ENCODE measurements around the gene SLC16A6.
"Not testable (repeated sequence)": the region's sequence is repeated elsewhere in the genome, so short reads cannot be mapped to it uniquely, and the experiment has no call there.

Gene SLC16A6

GRCh38 chr17:68308486-68308885, 17.6 kb upstream of the SLC16A6 start:
- not testable (repeated sequence) for H3K4me3 ChIP-seq (ENCODE audit: low read length); H3K36me3 ChIP-seq (ENCODE audit: insufficient read depth, low read length); H3K9ac ChIP-seq (ENCODE audit: low read depth, low read length); H3K27me3 ChIP-seq (ENCODE audit: control insufficient read depth, insufficient read depth, low read length); H3K9me3 ChIP-seq (replicated peaks; ENCODE audit: low read length); H3K4me2 ChIP-seq (ENCODE audit: low read length)
- peaks cover 16% of the 10 kb centered on the region for H3K4me1 ChIP-seq (ENCODE audit: control insufficient read depth, insufficient read depth, low read length)

- Histone ChIP-seq H3K36me3 (ENCODE audit: insufficient read depth, low read length) (no peaks in the 10 kb centered on the region), H3K27me3 (ENCODE audit: control insufficient read depth, insufficient read depth, low read length) (no peaks in the 10 kb centered on the region), H3K4me3 (ENCODE audit: low read length) (no peak overlapping the region), H3K9ac (ENCODE audit: low read depth, low read length) (no peak overlapping the region), H3K4me1 (ENCODE audit: control insufficient read depth, insufficient read depth, low read length) (peaks cover 6% of the 10 kb centered on the region), H3K4me2 (ENCODE audit: low read length) (no peak overlapping the region), H3K9me3 (replicated peaks; ENCODE audit: low read length) (no peaks in the 10 kb centered on the region)
These were observed 16.5 kb upstream of the SLC16A6 start for GRCh38 chr17:68307443-68307842.

DNA sequence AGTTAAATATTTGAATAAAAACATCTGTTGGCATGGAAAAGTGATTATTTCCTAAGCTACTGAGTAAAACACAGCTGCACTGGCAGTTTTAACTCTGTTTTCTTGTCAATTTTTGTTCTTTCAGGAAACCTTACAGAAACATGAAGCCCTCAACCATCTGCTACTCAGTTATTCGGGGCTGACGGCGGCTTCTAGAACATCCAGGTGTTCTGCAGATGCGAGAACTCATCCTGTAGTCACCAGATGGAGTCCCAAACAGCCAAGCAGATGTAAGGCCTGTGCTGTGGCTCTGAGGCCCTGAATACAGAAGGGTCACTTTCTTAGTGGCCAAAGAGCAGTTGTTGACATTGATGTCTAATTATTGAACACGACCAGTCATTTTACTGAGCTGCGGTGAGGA, 15.9 kb upstream of the SLC16A6 start:
- H3K9me3 ChIP-seq (replicated peaks; ENCODE audit: low read length) = no peaks in the 10 kb centered on the region
- no peak overlapping the region for H3K9ac ChIP-seq (ENCODE audit: low read depth, low read length)
- H3K4me1 ChIP-seq (ENCODE audit: control insufficient read depth, insufficient read depth, low read length) = no peaks in the 10 kb centered on the region
- no peak overlapping the region for H3K4me2 ChIP-seq (ENCODE audit: low read length)
- H3K27me3 ChIP-seq (ENCODE audit: control insufficient read depth, insufficient read depth, low read length) = peaks cover under 1% of the 10 kb centered on the region
- no peak overlapping the region for H3K4me3 ChIP-seq (ENCODE audit: low read length)
- H3K36me3 ChIP-seq (ENCODE audit: insufficient read depth, low read length) = no peaks in the 10 kb centered on the region

- no peak overlapping the region for H3K4me3 ChIP-seq (ENCODE audit: low read length)
- no peaks in the 10 kb centered on the region for H3K4me1 ChIP-seq (ENCODE audit: control insufficient read depth, insufficient read depth, low read length)
- no peak overlapping the region for H3K9ac ChIP-seq (ENCODE audit: low read depth, low read length)
- peaks cover 9% of the 10 kb centered on the region for H3K27me3 ChIP-seq (ENCODE audit: control insufficient read depth, insufficient read depth, low read length)
- H3K4me2 ChIP-seq (ENCODE audit: low read length) = no peak overlapping the region
- no peaks in the 10 kb centered on the region for H3K36me3 ChIP-seq (ENCODE audit: insufficient read depth, low read length)
- H3K9me3 ChIP-seq (replicated peaks; ENCODE audit: low read length) = no peaks in the 10 kb centered on the region
These were observed 14.2 kb upstream of the SLC16A6 start for GRCh38 chr17:68305142-68305541.

- Histone ChIP-seq H3K4me1 (ENCODE audit: control insufficient read depth, insufficient read depth, low read length) (no peaks in the 10 kb centered on the region), H3K4me3 (ENCODE audit: low read length) (no peak overlapping the region), H3K9me3 (replicated peaks; ENCODE audit: low read length) (no peaks in the 10 kb centered on the region), H3K9ac (ENCODE audit: low read depth, low read length) (no peak overlapping the region), H3K27me3 (ENCODE audit: control insufficient read depth, insufficient read depth, low read length) (peaks cover 9% of the 10 kb centered on the region), H3K4me2 (ENCODE audit: low read length) (no peak overlapping the region), H3K36me3 (ENCODE audit: insufficient read depth, low read length) (no peaks in the 10 kb centered on the region)
These were observed 13.8 kb upstream of the SLC16A6 start for GRCh38 chr17:68304706-68305105.

GRCh38 chr17:68302666-68303065, 11.7 kb upstream of the SLC16A6 start:
- H3K9me3 ChIP-seq (replicated peaks; ENCODE audit: low read length) = no peaks in the 10 kb centered on the region
- no peak overlapping the region for H3K9ac ChIP-seq (ENCODE audit: low read depth, low read length)
- no peaks in the 10 kb centered on the region for H3K36me3 ChIP-seq (ENCODE audit: insufficient read depth, low read length)
- H3K4me3 ChIP-seq (ENCODE audit: low read length) = no peak overlapping the region
- H3K4me1 ChIP-seq (ENCODE audit: control insufficient read depth, insufficient read depth, low read length) = no peaks in the 10 kb centered on the region
- no peak overlapping the region for H3K4me2 ChIP-seq (ENCODE audit: low read length)
- peaks cover 9% of the 10 kb centered on the region for H3K27me3 ChIP-seq (ENCODE audit: control insufficient read depth, insufficient read depth, low read length)

DNA sequence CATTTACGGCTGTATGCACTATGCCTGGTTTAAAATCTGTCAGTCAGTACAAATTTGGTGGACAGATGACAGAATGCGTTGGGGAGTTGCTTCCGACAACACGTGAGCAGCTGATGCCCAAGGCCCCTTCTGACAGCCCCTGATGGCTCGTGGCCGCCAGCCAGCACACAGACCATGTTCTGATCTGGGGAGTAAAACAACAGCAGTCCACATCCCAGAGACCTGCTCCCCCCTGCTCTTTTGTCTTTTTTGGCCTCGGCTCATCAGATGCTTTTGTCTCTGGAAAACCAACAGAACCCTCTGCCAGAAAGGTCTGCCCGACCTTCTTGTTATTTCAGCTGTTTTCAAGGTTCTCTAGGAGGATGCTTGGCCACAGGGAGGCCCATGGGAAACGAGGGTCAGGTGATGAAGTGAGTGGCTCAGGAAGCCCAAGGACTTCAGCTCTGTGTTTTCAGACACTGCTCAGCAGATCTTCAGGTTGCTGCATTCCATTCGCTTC, 11.2 kb upstream of the SLC16A6 start:
- peaks cover 10% of the 10 kb centered on the region for H3K27me3 ChIP-seq (ENCODE audit: control insufficient read depth, insufficient read depth, low read length)
- no peak overlapping the region for H3K4me3 ChIP-seq (ENCODE audit: low read length)
- H3K9ac ChIP-seq (ENCODE audit: low read depth, low read length) = no peak overlapping the region
- no peak overlapping the region for H3K4me2 ChIP-seq (ENCODE audit: low read length)
- no peaks in the 10 kb centered on the region for H3K4me1 ChIP-seq (ENCODE audit: control insufficient read depth, insufficient read depth, low read length)
- no peaks in the 10 kb centered on the region for H3K9me3 ChIP-seq (replicated peaks; ENCODE audit: low read length)
- H3K36me3 ChIP-seq (ENCODE audit: insufficient read depth, low read length) = no peaks in the 10 kb centered on the region

GRCh38 chr17:68301438-68301959, 10.6 kb upstream of the SLC16A6 start:
- H3K9ac ChIP-seq (ENCODE audit: low read depth, low read length) = no peak overlapping the region
- H3K9me3 ChIP-seq (replicated peaks; ENCODE audit: low read length) = no peaks in the 10 kb centered on the region
- H3K27me3 ChIP-seq (ENCODE audit: control insufficient read depth, insufficient read depth, low read length) = peaks cover 16% of the 10 kb centered on the region
- H3K4me2 ChIP-seq (ENCODE audit: low read length) = no peak overlapping the region
- no peaks in the 10 kb centered on the region for H3K36me3 ChIP-seq (ENCODE audit: insufficient read depth, low read length)
- H3K4me3 ChIP-seq (ENCODE audit: low read length) = no peak overlapping the region
- H3K4me1 ChIP-seq (ENCODE audit: control insufficient read depth, insufficient read depth, low read length) = no peaks in the 10 kb centered on the region

DNA sequence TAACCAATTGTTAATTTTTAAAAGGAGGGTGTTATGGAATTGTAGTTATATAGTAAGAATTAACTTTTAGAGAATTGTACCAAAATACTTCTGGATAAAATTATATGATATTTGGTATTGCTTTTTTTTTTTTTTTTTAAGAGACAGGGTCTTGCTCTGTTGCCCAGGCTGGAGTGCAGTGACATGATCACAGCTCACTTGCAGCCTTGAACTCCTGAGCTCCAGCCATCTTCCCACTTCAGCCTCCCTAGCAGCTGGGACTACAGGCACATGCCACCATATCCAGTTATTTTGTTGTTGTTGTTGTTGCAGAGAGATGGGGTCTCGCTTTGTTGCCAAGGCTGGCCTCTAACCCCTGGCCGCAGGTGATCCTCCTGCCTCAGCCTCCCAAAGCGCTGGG, 8.9 kb upstream of the SLC16A6 start:
- Histone ChIP-seq H3K36me3 (ENCODE audit: insufficient read depth, low read length) (no peaks in the 10 kb centered on the region), H3K27me3 (ENCODE audit: control insufficient read depth, insufficient read depth, low read length) (peaks cover 25% of the 10 kb centered on the region), H3K9me3 (replicated peaks; ENCODE audit: low read length) (no peaks in the 10 kb centered on the region), H3K4me2 (ENCODE audit: low read length) (no peak overlapping the region), H3K9ac (ENCODE audit: low read depth, low read length) (no peak overlapping the region), H3K4me1 (ENCODE audit: control insufficient read depth, insufficient read depth, low read length) (no peaks in the 10 kb centered on the region), H3K4me3 (ENCODE audit: low read length) (no peak overlapping the region)

DNA sequence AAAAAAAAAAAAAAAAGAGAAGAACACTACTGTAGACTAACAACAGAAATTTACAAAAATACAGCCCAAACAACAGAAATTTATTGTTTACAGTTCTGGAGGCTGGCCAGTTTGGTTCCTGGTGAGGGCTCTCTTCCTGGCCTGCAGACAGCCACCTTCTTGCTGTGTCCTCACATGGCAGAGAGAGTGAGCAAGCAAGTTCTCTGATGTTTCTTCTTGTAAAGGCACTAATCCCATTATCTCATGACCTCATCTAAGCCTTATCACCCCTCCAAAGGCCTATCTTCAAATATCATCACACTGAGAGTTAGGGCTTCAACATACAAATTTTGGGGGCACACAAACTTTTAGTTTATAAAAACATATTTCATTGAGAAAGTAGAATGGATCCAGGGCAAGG, 7.7 kb upstream of the SLC16A6 start:
- Histone ChIP-seq H3K4me1 (ENCODE audit: control insufficient read depth, insufficient read depth, low read length) (no peaks in the 10 kb centered on the region), H3K27me3 (ENCODE audit: control insufficient read depth, insufficient read depth, low read length) (peaks cover 36% of the 10 kb centered on the region), H3K36me3 (ENCODE audit: insufficient read depth, low read length) (no peaks in the 10 kb centered on the region), H3K9me3 (replicated peaks; ENCODE audit: low read length) (no peaks in the 10 kb centered on the region), H3K9ac (ENCODE audit: low read depth, low read length) (no peak overlapping the region), H3K4me3 (ENCODE audit: low read length) (no peak overlapping the region), H3K4me2 (ENCODE audit: low read length) (no peak overlapping the region)

DNA sequence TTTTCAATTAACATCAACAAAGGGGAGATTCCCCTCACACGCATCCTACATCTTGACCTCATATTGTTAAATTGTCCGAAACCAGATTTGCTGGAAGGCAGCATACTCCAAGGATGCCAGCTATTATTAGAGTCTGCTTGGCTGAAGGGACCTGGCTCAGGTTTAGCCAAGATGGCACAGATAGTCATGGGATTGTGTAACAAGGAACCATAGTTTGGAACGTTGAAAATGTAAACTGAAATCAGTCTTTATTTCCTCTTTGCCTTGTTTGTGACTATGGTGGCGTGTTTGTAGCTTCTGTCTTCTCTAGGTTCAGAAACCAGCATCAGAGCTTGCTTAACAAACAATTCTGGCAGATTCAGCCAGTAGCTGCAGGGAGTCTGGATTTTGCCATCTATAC, 6.3 kb upstream of the SLC16A6 start:
- Histone ChIP-seq H3K4me1 (ENCODE audit: control insufficient read depth, insufficient read depth, low read length) (peaks cover 4% of the 10 kb centered on the region), H3K9ac (ENCODE audit: low read depth, low read length) (no peak overlapping the region), H3K4me2 (ENCODE audit: low read length) (no peak overlapping the region), H3K4me3 (ENCODE audit: low read length) (no peak overlapping the region), H3K9me3 (replicated peaks; ENCODE audit: low read length) (no peaks in the 10 kb centered on the region), H3K36me3 (ENCODE audit: insufficient read depth, low read length) (no peaks in the 10 kb centered on the region), H3K27me3 (ENCODE audit: control insufficient read depth, insufficient read depth, low read length) (peaks cover 44% of the 10 kb centered on the region)
